GM21619 (cell line): Measurements from ENCODE around the gene UBTF.

Source experiments
- ATAC-seq: cut with Tn5 transposase; IDR thresholded peaks from one replicate; pipeline ENCODE4 v1.9.1; 2021; ENCODE audit not compliant: unreplicated experiment

The UBTF gene

GRCh38 chr17:44219616-44220212, at the start of gene UBTF:
TSS of gene UBTF (minus strand) at chr17:44219675. CDS start at chr17:44218229, 1,446 bp downstream.
- ATAC-seq, result peak; percentile 12

GRCh38 chr17:44268709-44269534, 49.4 kb upstream of the UBTF start:
- ATAC-seq, result no peak

- ATAC-seq, result no peak
Measured at GRCh38 chr17:44267818-44268490, 48.5 kb upstream of the UBTF start, which contains the start of gene SLC4A1. TSS of gene SLC4A1 (minus strand) at chr17:44268135. CDS start at chr17:44262866, 5,269 bp downstream.

- no peak for ATAC-seq
Measured at GRCh38 chr17:44267165-44267455, 47.6 kb upstream of the UBTF start.

- no peak for ATAC-seq
Measured at GRCh38 chr17:44266402-44267164, 47.1 kb upstream of the UBTF start.

GRCh38 chr17:44263345-44263902, 43.9 kb upstream of the UBTF start:
- no peak for ATAC-seq

GRCh38 chr17:44262654-44263225, 43.3 kb upstream of the UBTF start:
- no peak for ATAC-seq

- no peak for ATAC-seq
Measured at GRCh38 chr17:44260296-44260695, 40.8 kb upstream of the UBTF start.

- no peak for ATAC-seq
Measured at GRCh38 chr17:44258811-44259351, 39.4 kb upstream of the UBTF start.

GRCh38 chr17:44257815-44258760, 38.6 kb upstream of the UBTF start:
- no peak for ATAC-seq

GRCh38 chr17:44256671-44257070, 37.2 kb upstream of the UBTF start:
- no peak for ATAC-seq

GRCh38 chr17:44255915-44256314, 36.4 kb upstream of the UBTF start:
- no peak for ATAC-seq

- no peak for ATAC-seq
Measured at GRCh38 chr17:44254361-44255095, 35.1 kb upstream of the UBTF start.

GRCh38 chr17:44253006-44253405, 33.5 kb upstream of the UBTF start:
- ATAC-seq, result no peak

GRCh38 chr17:44251062-44251461, 31.6 kb upstream of the UBTF start:
- no peak for ATAC-seq

- no peak for ATAC-seq
Measured at GRCh38 chr17:44249501-44250246, 30.2 kb upstream of the UBTF start.

GRCh38 chr17:44247876-44248736, 28.6 kb upstream of the UBTF start:
- no peak for ATAC-seq
